HepG2 (cell line): ENCODE results near the gene SP8. TPM values are rescaled to one million over a fixed set of nuclear protein-coding genes. Genes with fewer than 3 reads are reported as not detected.

Source experiments
- AFF4 ChIP-seq: sonication (generic); formaldehyde crosslinking; IDR thresholded peaks from 2 replicates; pipeline ENCODE4 v1.4.0; 2020; ENCODE audit warnings: missing genetic modification reagents
- MXI1 ChIP-seq: IDR thresholded peaks from 3 replicates; pipeline ENCODE4 v1.6.1; 2012; ENCODE audit warnings: low read depth, low read length, inconsistent platforms, borderline replicate concordance
- YY1 ChIP-seq: IDR thresholded peaks from 2 replicates; pipeline ENCODE4 v1.6.1; 2011; ENCODE audit warnings: low read length, low read depth, moderate library complexity, mild to moderate bottlenecking; ENCODE audit not compliant: insufficient read depth, insufficient replicate concordance
- ZNF335 ChIP-seq: sonication (generic); formaldehyde crosslinking; IDR thresholded peaks from 2 replicates; pipeline ENCODE4 v1.4.0; 2020; ENCODE audit warnings: missing genetic modification reagents
- polyA plus RNA-seq, 8 experiments: library from polyadenylated mRNA; depleted of rRNA in 3 of 8; stranded (reverse) in 7 of 8; unstranded in 1 of 8; fragments of >200 nt; fragmentation: Illumina TruSeq in 4 of 8; extraction: Trizol in 4 of 8; gene quantifications; 2 replicates each; pipeline versions ENCODE4 v1.2.1 to v1.2.3, GENCODE V29; 2011 to 2016; ENCODE audit warnings: low read depth in 4 of 8, missing spikeins in 1 of 8, mixed read lengths in 1 of 8; ENCODE audit not compliant: insufficient read depth in 1 of 8
- total RNA-seq, 5 experiments: library from RNA; depleted of rRNA; stranded (reverse); fragments of >200 nt; fragmentation: Illumina TruSeq; extraction: Trizol; gene quantifications; 2 replicates each; pipeline ENCODE4 v1.2.3, GENCODE V29; 2016; ENCODE audit warnings: low read depth in 1 of 5
- TF ChIP-seq, protein P1 (sequence below): sonication (generic); formaldehyde crosslinking; IDR thresholded peaks from 2 replicates; pipeline ENCODE4 v1.5.0; 2020; ENCODE audit warnings: missing genetic modification reagents

Gene SP8
- total and polyA plus RNA-seq, 2 of the 13 experiments (the other 11 are each of a cell fraction or from before 2014, with no cell fraction given): not detected

DNA sequence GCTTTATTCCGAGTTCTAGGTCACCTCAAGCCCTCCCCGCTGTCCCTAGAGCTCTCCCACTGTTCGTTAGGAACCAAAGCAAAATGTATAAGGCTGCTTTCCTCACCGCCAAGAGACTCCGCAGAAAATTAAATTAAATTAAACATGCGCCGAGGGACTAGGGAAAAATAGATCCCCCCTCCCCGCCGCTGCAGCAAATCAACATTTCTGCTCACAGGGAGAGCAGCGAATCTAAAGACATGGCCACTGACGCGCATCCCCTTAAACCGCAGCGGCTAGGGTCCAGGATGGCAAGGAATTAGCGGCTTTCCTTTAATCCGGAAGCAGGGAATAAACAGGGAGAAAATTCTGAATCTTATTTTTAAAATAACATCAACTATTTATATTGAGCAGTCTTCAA is 7.6 kb downstream of the SP8 start (continued):
- TF ChIP-seq AFF4 (no peak), ZNF335 (CRISPR knock-in tag) (no peak), MXI1 (no peak), YY1 (no peak)
- TF ChIP-seq, protein P1, sequence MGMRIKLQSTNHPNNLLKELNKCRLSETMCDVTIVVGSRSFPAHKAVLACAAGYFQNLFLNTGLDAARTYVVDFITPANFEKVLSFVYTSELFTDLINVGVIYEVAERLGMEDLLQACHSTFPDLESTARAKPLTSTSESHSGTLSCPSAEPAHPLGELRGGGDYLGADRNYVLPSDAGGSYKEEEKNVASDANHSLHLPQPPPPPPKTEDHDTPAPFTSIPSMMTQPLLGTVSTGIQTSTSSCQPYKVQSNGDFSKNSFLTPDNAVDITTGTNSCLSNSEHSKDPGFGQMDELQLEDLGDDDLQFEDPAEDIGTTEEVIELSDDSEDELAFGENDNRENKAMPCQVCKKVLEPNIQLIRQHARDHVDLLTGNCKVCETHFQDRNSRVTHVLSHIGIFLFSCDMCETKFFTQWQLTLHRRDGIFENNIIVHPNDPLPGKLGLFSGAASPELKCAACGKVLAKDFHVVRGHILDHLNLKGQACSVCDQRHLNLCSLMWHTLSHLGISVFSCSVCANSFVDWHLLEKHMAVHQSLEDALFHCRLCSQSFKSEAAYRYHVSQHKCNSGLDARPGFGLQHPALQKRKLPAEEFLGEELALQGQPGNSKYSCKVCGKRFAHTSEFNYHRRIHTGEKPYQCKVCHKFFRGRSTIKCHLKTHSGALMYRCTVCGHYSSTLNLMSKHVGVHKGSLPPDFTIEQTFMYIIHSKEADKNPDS (CRISPR knock-in tag): no peak
